SK-N-DZ (cell line): ENCODE results near the gene SGMS2. TPM values are rescaled to one million over a fixed set of nuclear protein-coding genes. Genes with fewer than 3 reads are reported as not detected.

Experiments used
- DNase-seq: peaks from one replicate; pipeline ENCODE4 v3.0.0-alpha.2; 2015; ENCODE audit warnings: low spot score
- polyA plus RNA-seq, 2 experiments: library from polyadenylated mRNA; depleted of rRNA; stranded (reverse); fragments of >200 nt; gene quantifications; 2 replicates each; pipeline ENCODE4 v1.2.3, GENCODE V29; 2014

SGMS2 gene
- polyA plus RNA-seq (2014; cell fraction: cytosol; rRNA removed) = not detected in 2 replicates
- polyA plus RNA-seq (2014; cell fraction: nucleus; rRNA removed) = not detected in 2 replicates

- DNase-seq = no peak
Measured at GRCh38 chr4:107824350-107825071, at the start of gene SGMS2. Gene SGMS2 (plus strand): TSS chr4:107824932. CDS start chr4:107895554, 70,622 bp downstream.

GRCh38 chr4:107777890-107778289, 46.8 kb upstream of the SGMS2 start:
- DNase-seq = no peak

GRCh38 chr4:107778784-107779530, 45.8 kb upstream of the SGMS2 start:
- no peak for DNase-seq

GRCh38 chr4:107780665-107781064, 44.1 kb upstream of the SGMS2 start:
- no peak for DNase-seq

GRCh38 chr4:107791902-107792301, 32.8 kb upstream of the SGMS2 start:
- DNase-seq = no peak

- no peak for DNase-seq
Measured at GRCh38 chr4:107792711-107793110, 32.0 kb upstream of the SGMS2 start.

DNA sequence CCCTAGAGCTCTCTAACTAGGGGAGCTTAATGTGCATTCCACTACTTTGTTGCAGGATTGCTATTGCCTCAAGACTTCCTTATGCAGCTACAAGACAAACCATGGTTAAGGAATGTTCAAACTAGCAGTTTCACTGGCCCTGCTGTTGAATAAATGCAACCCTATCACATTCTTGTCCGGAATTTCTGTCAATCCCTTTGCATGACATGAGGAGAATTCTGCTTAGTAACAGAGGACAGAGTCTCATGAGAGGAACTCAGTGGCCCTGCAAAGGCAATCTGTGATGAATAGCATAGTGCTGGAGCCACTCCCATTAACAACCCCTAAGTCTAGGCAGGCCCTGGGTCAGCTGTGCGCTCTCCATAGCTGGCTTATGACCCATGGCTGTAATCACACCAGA, 30.7 kb upstream of the SGMS2 start:
- no peak for DNase-seq

GRCh38 chr4:107799669-107800450, 24.9 kb upstream of the SGMS2 start:
- DNase-seq = no peak

GRCh38 chr4:107800706-107801105, 24.0 kb upstream of the SGMS2 start:
- no peak for DNase-seq

GRCh38 chr4:107801766-107802211, 22.9 kb upstream of the SGMS2 start:
- no peak for DNase-seq

GRCh38 chr4:107804956-107805355, 19.8 kb upstream of the SGMS2 start:
- no peak for DNase-seq

- DNase-seq = no peak
Measured at GRCh38 chr4:107806196-107806595, 18.5 kb upstream of the SGMS2 start.

- no peak for DNase-seq
Measured at GRCh38 chr4:107808572-107808971, 16.2 kb upstream of the SGMS2 start.

GRCh38 chr4:107809210-107809609, 15.5 kb upstream of the SGMS2 start:
- DNase-seq = no peak

GRCh38 chr4:107814758-107815157, 10.0 kb upstream of the SGMS2 start:
- DNase-seq = no peak

GRCh38 chr4:107815158-107815557, 9.6 kb upstream of the SGMS2 start:
- no peak for DNase-seq

DNA sequence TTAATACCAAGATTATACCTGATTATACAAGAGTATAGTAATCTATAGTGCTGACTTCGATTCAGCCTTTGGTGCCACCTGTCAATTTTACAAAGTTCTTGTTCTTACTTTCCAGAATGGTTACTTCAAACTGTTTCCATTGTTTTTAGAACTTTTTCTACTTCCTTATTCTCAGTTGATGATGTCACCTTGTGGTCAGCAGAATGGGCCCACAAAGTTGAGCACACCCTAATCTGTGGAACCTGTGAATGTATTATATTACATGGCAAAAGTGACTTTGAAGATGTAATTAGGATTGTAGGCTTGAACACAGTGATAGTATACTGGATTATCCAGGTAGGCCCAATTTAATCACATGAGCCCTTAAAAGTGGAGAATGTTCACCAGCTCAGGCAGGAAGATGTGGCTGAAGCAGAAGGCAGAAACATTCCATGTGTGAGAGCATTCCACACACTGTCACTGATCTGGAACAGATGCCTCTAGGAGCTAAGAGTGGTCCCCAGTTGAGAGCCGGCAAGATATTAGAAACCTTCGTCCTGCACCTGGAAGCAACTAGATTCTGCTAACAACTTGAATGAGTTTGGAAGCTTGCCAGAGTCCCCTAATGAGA, 6.3 kb upstream of the SGMS2 start:
- no peak for DNase-seq

DNA sequence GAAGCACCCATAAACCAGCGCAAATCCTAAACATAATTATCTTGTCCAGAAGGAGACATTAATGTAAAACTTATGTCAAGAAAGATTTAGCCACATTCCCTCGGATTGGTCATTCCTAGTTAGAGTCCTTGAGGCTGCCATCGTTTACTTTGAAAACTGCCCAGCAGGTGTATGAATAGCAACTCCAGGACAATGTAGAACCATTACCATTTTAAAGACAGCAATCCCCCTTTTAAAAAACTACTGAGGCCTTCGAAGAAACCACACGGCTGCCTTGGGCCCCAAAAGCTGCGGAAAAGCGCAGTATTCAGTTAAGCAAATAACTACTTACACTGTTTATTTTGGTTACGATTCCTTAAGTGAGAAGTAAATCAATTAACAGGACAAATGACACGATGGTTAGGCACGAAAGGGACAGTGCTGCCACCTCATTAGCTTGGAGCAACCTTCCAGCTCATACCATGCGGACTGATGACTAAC, 822 bp upstream of the SGMS2 start:
- no peak for DNase-seq

GRCh38 chr4:107825072-107825824, 516 bp downstream of the SGMS2 start:
- no peak for DNase-seq

DNA sequence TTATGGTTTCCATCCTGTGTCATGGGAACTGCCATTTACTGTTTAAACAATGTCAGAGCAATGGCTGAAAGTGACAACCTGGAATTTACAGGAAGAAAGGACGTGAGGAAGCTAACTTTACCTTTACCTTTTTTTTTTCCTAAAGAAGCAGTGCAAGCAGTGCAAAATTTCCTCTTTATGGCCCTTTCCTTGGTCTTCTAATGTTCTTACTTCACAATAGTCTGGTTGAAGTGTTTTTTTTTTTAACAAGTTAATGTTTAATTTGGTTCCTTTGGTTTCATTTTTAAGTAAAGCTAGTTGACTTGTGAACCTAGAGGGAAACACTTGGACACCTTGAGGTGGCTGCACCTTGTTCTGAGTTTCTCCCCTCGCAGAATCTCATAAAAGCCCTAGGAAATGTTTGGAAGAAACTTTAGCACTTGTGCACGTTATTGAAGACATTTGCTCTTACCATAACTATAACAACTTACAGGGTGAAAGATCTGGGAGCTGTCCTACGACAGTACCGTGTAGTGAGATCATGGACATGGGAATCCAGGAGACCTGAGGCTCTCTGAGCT, 1.8 kb downstream of the SGMS2 start:
- DNase-seq = no peak
